Upper lobe of left lung (tissue), 4 donors: ENCODE results near the gene DPH2.

Source experiments
- CTCF ChIP-seq, 6 experiments: fragments of 450-650 bp in 4 of 6; fragments of 200-600 bp in 2 of 6; sonication (generic) in 2 of 6; IDR thresholded peaks; one replicate each; pipeline ENCODE4 v1.5.1; 2016 to 2019; ENCODE audit warnings: antibody characterized with exemption in 6 of 6
- POLR2A ChIP-seq, 4 donors: fragments of 450-650 bp; IDR thresholded peaks; one replicate each; pipeline ENCODE4 v1.5.1; 2016 to 2017; ENCODE audit warnings: antibody characterized with exemption in 4 of 4, mild to moderate bottlenecking in 2 of 4
- POLR2AphosphoS5 ChIP-seq, 2 donors: sonication (generic); formaldehyde crosslinking; IDR thresholded peaks; one replicate each; pipeline ENCODE4 v1.5.1; 2017; ENCODE audit warnings: antibody characterized with exemption in 2 of 2

- TF ChIP-seq CTCF (IDR thresholded peaks at IDR 0.05) (no peak), POLR2AphosphoS5 (IDR thresholded peaks at IDR 0.05) (no peak), POLR2A (IDR thresholded peaks at IDR 0.05) (no peak)
Observed at GRCh38 chr1:44010935-44011471, 41.2 kb downstream of the DPH2 start.
